ENCODE data around the gene TTC7B.

DNA sequence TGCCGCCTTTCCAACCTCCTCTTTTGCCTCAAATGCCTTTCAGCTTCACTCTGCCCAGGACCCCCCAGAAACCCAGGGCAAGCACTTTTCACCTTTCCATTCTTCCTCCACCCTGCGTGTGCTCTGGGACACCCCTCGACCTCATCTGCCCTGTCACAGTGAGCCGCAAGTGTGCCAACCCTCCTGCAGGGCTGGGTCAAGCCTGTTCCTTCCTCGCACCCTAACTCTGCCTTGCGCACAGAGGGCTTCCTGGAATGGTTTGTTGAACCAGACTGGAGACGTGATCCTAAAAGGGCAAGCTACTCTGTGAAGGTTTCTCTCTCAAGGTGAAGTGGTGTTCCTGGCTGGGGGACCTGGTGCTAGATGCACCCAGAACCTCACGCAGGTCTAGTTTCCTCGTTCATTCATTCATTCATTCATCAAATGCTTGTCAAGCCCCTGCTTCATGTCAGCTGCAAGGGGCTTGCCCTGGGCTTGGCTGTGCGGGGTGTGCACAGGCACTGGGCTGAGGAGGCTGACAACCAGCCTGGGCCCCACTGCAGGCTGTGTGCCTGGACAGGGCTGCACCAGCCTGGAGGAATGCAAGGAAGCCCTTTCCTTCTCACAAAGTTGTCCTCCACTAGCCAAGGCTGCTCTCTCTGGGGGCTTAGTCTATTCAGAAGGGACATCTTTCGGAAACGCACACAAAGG is 232.2 kb downstream of the TTC7B start:
- TF ChIP-seq ZNF274 (IDR thresholded peaks at IDR 0.05; ENCODE audit: low read depth, low read length) (no peak), YY1 (IDR thresholded peaks at IDR 0.05; ENCODE audit: insufficient read depth, insufficient read length) (no peak), SUZ12 (IDR thresholded peaks at IDR 0.05; ENCODE audit: extremely low read depth, insufficient read depth, insufficient read length) (no peak)

Measured in NT2/D1 (cell line).